ENCODE results near the gene LYPLA2. TPM values are rescaled to one million over a fixed set of nuclear protein-coding genes. Genes with fewer than 3 reads are reported as not detected.

The LYPLA2 gene
- polyA plus RNA-seq, 1 of the 3 experiments (the other 2 are of a cell fraction): 109 TPM

DNA sequence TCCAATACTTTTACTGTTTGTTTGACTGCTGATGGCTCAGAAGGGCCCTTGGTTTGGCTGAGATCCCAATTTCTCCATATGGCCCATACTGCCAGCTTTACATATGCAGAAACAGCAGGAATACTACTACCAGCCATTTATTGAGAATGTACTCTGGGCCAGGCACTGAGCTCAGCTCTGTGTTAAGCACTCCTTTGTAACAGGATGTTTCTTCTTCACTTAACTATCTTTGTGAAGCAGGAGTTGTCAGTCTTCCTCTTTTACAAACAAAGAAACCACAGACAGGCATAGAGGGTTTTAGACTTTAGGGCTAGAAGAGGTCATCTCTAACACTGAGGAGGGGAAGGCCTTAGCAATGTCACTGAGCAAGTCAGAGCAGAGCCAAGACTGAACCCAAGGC, 26.0 kb downstream of the LYPLA2 start:
- Histone ChIP-seq H3K36me3 (replicated peaks in 1 of 2; ENCODE audit: control insufficient read depth in 1 of 2, insufficient read depth in 2 of 2, low read length in 1 of 2) (peaks cover 13 to 20% of the 10 kb centered on the region in 2 experiments), H3K9ac (no peak overlapping the region), H3K27ac (ENCODE audit: low read depth in 2 of 2, low read length in 1 of 2) (no peak overlapping the region), H3K4me2 (no peak overlapping the region), H4K20me1 (ENCODE audit: insufficient read depth) (no peaks in the 10 kb centered on the region), H3K4me1 (ENCODE audit: control insufficient read depth in 1 of 2, insufficient read depth in 2 of 2, low read depth in 1 of 2, low read length in 1 of 2) (no peaks in the 10 kb centered on the region), H3K9me3 (no peaks in the 10 kb centered on the region), H2AFZ (ENCODE audit: low read depth) (no peak overlapping the region), H3K27me3 (ENCODE audit: insufficient read depth) (no peaks in the 10 kb centered on the region), H3K79me2 (ENCODE audit: insufficient read depth) (no peaks in the 10 kb centered on the region), H3F3A (replicated peaks; ENCODE audit: insufficient read depth) (no peaks in the 10 kb centered on the region), H3K9me2 (no peaks in the 10 kb centered on the region), H3K4me3 (ENCODE audit: low read depth in 2 of 2, low read length in 1 of 2) (no peak overlapping the region)
- POLR2A ChIA-PET: interaction anchor here (1.0 kb wide), 1 partner anchor 9 kb away, joined by 3 read pairs; the partner anchor contains the start of gene HMGCL
- CTCF ChIA-PET: interaction anchor here (1.1 to 4.4 kb wide), 6 partner anchors 8 to 103 kb away, joined by 3 to 18 read pairs (median 4); partner anchors contain the start of genes FUCA1 and HMGCL
- DNase-seq: no peak
- TF ChIP-seq EP300 (IDR thresholded peaks at IDR 0.05; ENCODE audit: borderline replicate concordance in 1 of 2, low read depth in 1 of 2, low read length in 1 of 2): no peak
- no peak for TF ChIP-seq ELF1 (IDR thresholded peaks at IDR 0.05)
- no peak for TF ChIP-seq MXI1 (IDR thresholded peaks at IDR 0.05; ENCODE audit: low read depth, low read length)
- no peak for TF ChIP-seq FOSL2 (IDR thresholded peaks at IDR 0.05; ENCODE audit: borderline replicate concordance, low read depth)
- no peak for TF ChIP-seq FOXJ3 (CRISPR knock-in tag; IDR thresholded peaks at IDR 0.05)
- TF ChIP-seq, protein P1, sequence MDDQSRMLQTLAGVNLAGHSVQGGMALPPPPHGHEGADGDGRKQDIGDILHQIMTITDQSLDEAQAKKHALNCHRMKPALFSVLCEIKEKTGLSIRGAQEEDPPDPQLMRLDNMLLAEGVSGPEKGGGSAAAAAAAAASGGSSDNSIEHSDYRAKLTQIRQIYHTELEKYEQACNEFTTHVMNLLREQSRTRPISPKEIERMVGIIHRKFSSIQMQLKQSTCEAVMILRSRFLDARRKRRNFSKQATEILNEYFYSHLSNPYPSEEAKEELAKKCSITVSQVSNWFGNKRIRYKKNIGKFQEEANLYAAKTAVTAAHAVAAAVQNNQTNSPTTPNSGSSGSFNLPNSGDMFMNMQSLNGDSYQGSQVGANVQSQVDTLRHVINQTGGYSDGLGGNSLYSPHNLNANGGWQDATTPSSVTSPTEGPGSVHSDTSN (IDR thresholded peaks at IDR 0.05): no peak
- TF ChIP-seq, protein P2, sequence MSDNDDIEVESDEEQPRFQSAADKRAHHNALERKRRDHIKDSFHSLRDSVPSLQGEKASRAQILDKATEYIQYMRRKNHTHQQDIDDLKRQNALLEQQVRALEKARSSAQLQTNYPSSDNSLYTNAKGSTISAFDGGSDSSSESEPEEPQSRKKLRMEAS (IDR thresholded peaks at IDR 0.05; ENCODE audit: low read depth): no peak
- TF ChIP-seq NRF1 (IDR thresholded peaks at IDR 0.05; ENCODE audit: low read depth, low read length): no peak
- no peak for TF ChIP-seq GATA2 (CRISPR knock-in tag; IDR thresholded peaks at IDR 0.05)
- TF ChIP-seq RCOR1 (IDR thresholded peaks at IDR 0.05; ENCODE audit: low read length): no peak
- TF ChIP-seq MEF2A (IDR thresholded peaks at IDR 0.05; ENCODE audit: borderline replicate concordance, low read depth): no peak
- TF ChIP-seq RXRA (IDR thresholded peaks at IDR 0.05; ENCODE audit: borderline replicate concordance, low read depth): no peak
- TF ChIP-seq, protein P3, sequence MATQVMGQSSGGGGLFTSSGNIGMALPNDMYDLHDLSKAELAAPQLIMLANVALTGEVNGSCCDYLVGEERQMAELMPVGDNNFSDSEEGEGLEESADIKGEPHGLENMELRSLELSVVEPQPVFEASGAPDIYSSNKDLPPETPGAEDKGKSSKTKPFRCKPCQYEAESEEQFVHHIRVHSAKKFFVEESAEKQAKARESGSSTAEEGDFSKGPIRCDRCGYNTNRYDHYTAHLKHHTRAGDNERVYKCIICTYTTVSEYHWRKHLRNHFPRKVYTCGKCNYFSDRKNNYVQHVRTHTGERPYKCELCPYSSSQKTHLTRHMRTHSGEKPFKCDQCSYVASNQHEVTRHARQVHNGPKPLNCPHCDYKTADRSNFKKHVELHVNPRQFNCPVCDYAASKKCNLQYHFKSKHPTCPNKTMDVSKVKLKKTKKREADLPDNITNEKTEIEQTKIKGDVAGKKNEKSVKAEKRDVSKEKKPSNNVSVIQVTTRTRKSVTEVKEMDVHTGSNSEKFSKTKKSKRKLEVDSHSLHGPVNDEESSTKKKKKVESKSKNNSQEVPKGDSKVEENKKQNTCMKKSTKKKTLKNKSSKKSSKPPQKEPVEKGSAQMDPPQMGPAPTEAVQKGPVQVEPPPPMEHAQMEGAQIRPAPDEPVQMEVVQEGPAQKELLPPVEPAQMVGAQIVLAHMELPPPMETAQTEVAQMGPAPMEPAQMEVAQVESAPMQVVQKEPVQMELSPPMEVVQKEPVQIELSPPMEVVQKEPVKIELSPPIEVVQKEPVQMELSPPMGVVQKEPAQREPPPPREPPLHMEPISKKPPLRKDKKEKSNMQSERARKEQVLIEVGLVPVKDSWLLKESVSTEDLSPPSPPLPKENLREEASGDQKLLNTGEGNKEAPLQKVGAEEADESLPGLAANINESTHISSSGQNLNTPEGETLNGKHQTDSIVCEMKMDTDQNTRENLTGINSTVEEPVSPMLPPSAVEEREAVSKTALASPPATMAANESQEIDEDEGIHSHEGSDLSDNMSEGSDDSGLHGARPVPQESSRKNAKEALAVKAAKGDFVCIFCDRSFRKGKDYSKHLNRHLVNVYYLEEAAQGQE (IDR thresholded peaks at IDR 0.05; ENCODE audit: low read depth, low read length): no peak
- no peak for TF ChIP-seq NFIC (IDR thresholded peaks at IDR 0.05; ENCODE audit: borderline replicate concordance)
- TF ChIP-seq SIN3A (IDR thresholded peaks at IDR 0.05; ENCODE audit: borderline replicate concordance, low read depth, low read length): no peak
- TF ChIP-seq, protein P4, sequence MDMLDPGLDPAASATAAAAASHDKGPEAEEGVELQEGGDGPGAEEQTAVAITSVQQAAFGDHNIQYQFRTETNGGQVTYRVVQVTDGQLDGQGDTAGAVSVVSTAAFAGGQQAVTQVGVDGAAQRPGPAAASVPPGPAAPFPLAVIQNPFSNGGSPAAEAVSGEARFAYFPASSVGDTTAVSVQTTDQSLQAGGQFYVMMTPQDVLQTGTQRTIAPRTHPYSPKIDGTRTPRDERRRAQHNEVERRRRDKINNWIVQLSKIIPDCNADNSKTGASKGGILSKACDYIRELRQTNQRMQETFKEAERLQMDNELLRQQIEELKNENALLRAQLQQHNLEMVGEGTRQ (IDR thresholded peaks at IDR 0.05; ENCODE audit: borderline replicate concordance, low read depth, low read length): no peak
- TF ChIP-seq GABPA (IDR thresholded peaks at IDR 0.05; ENCODE audit: low read depth): no peak
- no peak for TF ChIP-seq CHD2 (IDR thresholded peaks at IDR 0.05; ENCODE audit: low read length, partially characterized antibody)
- TF ChIP-seq EZH2phosphoT487 (IDR thresholded peaks at IDR 0.05; ENCODE audit: borderline replicate concordance, low read depth): no peak

Data from SK-N-SH (cell line).